Tongue (tissue), 2 donors: ENCODE measurements around the gene TNFRSF13B. TPM values are rescaled to one million over a fixed set of nuclear protein-coding genes. Genes with fewer than 3 reads are reported as not detected.
"Not testable (repeated sequence)": the region's sequence is repeated elsewhere in the genome, so short reads cannot be mapped to it uniquely, and the experiment has no call there.

Source experiments
- DNase-seq: peaks from one replicate; pipeline ENCODE4 v3.0.0-alpha.2; 2015
- total RNA-seq: library from RNA; depleted of rRNA; stranded (reverse); fragments of >200 nt; gene quantifications from one replicate; pipeline ENCODE4 v1.2.3, GENCODE V29; 2014

The TNFRSF13B gene
- total RNA-seq, 1 donor from 2014 or later, result not detected

- DNase-seq, result no peak
These were observed 46.4 kb downstream of the TNFRSF13B start for GRCh38 chr17:16925461-16926060.

- no peak for DNase-seq
These were observed 47.0 kb downstream of the TNFRSF13B start for GRCh38 chr17:16924696-16925440.

- no peak for DNase-seq
These were observed 47.8 kb downstream of the TNFRSF13B start for GRCh38 chr17:16923904-16924695.

GRCh38 chr17:16923097-16923903, 48.6 kb downstream of the TNFRSF13B start:
- peak; percentile 16 for DNase-seq

GRCh38 chr17:16922386-16923096, 49.4 kb downstream of the TNFRSF13B start:
- DNase-seq, result no peak

GRCh38 chr17:16921451-16921850, 50.5 kb downstream of the TNFRSF13B start:
- DNase-seq, result not testable (repeated sequence)

GRCh38 chr17:16920628-16921020, 51.3 kb downstream of the TNFRSF13B start:
- no peak for DNase-seq

- no peak for DNase-seq
These were observed 52.0 kb downstream of the TNFRSF13B start for GRCh38 chr17:16919663-16920627.

- DNase-seq, result no peak
These were observed 53.5 kb downstream of the TNFRSF13B start for GRCh38 chr17:16918443-16918842.

- DNase-seq, result no peak
These were observed 54.1 kb downstream of the TNFRSF13B start for GRCh38 chr17:16917671-16918394.

- no peak for DNase-seq
These were observed 55.4 kb downstream of the TNFRSF13B start for GRCh38 chr17:16916557-16916920.

GRCh38 chr17:16915752-16916556, 56.0 kb downstream of the TNFRSF13B start:
- peak; percentile 40 for DNase-seq

GRCh38 chr17:16913463-16913862, 58.5 kb downstream of the TNFRSF13B start:
- no peak for DNase-seq

GRCh38 chr17:16912021-16912962, 59.6 kb downstream of the TNFRSF13B start:
- no peak for DNase-seq

GRCh38 chr17:16911141-16911937, 60.6 kb downstream of the TNFRSF13B start:
- DNase-seq, result peak; percentile 78

GRCh38 chr17:16910341-16910740, 61.6 kb downstream of the TNFRSF13B start:
- DNase-seq, result peak; percentile 39
